ENCODE measurements around the gene MRPL12. TPM values are rescaled to one million over a fixed set of nuclear protein-coding genes. Genes with fewer than 3 reads are reported as not detected.
A peak's percentile ranks its signal among the peaks of the same experiment; 100 is the strongest.

The MRPL12 gene
- total RNA-seq, 4 donors from 2014 or later, result 26.1 to 63.3 (median 35.8) TPM

DNA sequence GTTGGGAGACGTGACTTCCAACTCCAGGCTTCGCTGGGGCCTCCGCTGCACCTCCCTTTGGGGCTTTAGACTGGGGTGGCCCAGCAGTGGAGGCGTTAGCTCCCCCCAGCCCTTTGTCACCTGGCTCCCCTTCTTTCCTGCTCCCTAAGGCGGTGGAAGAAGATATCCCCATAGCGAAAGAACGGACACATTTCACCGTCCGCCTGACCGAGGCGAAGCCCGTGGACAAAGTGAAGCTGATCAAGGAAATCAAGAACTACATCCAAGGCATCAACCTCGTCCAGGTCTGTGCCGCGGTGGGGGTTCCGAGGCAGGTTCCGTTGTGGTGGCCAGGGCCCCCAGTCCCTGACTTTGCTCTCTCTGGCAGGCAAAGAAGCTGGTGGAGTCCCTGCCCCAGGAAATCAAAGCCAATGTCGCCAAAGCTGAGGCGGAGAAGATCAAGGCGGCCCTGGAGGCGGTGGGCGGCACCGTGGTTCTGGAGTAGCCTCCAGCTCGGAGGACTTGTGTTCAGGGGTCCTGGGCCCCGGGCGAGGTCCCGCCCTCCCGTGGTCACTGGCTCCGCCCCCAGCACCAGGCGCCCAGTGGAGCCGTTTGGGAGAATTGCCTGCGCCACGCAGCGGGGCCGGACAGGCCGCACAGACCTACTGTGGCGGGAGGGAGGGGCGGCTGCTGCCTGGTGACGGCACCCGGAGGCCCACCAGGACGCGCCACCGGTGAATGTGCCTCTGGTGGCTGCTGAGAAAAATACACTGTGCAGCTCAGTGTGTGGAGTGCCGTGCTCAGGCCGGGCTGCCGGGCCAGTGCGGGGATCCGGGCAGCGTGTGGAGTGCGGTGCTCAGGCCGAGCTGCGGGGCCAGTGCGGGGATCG, 3.8 kb downstream of the MRPL12 start:
- no peaks in the 10 kb centered on the region for H3K27me3 ChIP-seq
- TF ChIP-seq POLR2A (IDR thresholded peaks at IDR 0.05), result no peak
- TF ChIP-seq, protein P1, sequence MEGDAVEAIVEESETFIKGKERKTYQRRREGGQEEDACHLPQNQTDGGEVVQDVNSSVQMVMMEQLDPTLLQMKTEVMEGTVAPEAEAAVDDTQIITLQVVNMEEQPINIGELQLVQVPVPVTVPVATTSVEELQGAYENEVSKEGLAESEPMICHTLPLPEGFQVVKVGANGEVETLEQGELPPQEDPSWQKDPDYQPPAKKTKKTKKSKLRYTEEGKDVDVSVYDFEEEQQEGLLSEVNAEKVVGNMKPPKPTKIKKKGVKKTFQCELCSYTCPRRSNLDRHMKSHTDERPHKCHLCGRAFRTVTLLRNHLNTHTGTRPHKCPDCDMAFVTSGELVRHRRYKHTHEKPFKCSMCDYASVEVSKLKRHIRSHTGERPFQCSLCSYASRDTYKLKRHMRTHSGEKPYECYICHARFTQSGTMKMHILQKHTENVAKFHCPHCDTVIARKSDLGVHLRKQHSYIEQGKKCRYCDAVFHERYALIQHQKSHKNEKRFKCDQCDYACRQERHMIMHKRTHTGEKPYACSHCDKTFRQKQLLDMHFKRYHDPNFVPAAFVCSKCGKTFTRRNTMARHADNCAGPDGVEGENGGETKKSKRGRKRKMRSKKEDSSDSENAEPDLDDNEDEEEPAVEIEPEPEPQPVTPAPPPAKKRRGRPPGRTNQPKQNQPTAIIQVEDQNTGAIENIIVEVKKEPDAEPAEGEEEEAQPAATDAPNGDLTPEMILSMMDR (IDR thresholded peaks at IDR 0.05), result peak in 1 of 5 experiments; percentile 11
- no peaks in the 10 kb centered on the region for H3K9me3 ChIP-seq
- WGBS, 2 donors, result 93% methylated on average over 53 to 54 of the region's 54 CpGs
- DNase-seq (ENCODE audit: low spot score in 2 of 2), result no peak
- no peak overlapping the region for H3K4me3 ChIP-seq
- H3K36me3 ChIP-seq, result peaks cover 0 to 37% (median 4%) of the 10 kb centered on the region in 3 donors
- H3K27ac ChIP-seq, result no peak overlapping the region
- H3K4me1 ChIP-seq, result peaks cover 0 to 39% (median 30%) of the 10 kb centered on the region in 4 donors

DNA sequence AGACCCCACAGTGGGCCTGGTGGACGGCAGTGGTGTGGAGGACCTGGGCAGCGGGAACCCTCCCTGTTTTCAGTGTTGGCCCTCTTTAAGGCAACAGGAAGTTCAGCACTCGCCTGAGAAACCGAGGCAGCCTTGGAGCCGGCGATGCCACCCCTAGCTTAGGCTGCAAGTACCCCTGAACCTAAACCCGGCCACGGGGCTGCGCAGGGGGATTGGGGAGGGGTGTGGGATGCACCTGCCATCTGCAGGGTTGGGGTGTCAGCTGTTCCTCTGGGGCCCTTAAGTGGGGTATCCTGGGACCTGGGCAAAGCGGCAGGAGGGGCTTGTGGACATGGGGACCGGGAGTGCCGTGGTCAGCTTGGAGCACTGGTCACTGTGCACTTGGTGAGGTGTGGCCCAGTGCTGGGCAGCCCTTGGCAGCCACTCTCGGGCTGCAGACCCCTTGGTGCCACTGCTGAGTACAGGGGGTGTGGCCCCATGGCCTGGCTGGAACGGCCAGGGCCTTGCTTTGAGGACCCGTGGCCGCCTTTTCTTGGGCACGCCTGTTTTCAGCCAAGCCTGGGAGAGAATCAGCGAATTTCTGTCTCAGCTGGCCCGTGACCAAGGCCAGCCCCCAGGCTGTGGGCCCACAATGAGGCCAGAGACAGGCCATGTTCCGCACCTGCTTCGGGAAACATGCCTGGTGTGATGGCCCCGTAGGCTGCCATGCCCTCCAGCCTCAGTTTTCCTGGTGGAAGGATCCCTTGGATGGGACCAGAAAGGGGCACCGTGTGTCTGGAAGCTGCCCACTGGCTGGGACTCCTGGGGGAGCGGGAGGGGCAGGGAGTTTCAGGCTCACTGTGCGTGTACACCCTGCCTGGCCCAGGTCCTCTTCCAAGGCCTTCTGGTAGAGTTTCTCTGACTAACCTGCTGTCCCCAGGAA, 4.8 kb downstream of the MRPL12 start:
- Histone ChIP-seq H3K4me1 (peaks cover 0 to 38% (median 29%) of the 10 kb centered on the region in 4 donors), H3K4me3 (no peak overlapping the region), H3K9me3 (no peaks in the 10 kb centered on the region), H3K27me3 (no peaks in the 10 kb centered on the region), H3K27ac (no peak overlapping the region), H3K36me3 (peaks cover 0 to 37% (median 4%) of the 10 kb centered on the region in 3 donors)
- WGBS, 2 donors, result 83 to 93% methylated on average over 9 to 25 of the region's 25 CpGs
- TF ChIP-seq, protein P1 (IDR thresholded peaks at IDR 0.05), result no peak
- TF ChIP-seq EP300 (IDR thresholded peaks at IDR 0.05) (no peak), POLR2A (IDR thresholded peaks at IDR 0.05) (no peak)
- DNase-seq (ENCODE audit: low spot score in 2 of 2), result no peak

DNA sequence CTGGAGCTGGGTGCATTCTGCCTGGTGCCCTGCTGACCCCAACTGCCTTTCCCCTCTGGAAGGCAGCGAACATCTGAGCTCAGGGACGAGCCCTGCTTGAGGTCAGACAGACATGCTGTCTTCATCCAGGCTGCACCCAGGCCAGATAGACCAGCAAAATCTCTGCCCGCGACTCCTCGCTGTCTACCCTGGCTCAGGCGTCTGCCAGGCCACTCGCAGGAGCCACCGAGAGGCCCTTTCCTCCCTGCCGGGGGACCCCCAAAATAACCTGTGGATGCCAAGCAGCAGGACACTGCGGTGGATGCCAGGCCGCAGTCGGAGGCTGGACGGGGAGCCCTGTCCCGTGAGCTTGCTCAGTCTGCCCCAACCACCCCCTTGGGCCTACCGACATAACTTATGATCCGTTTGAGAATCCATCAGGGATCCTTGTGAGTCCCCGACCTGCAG, 5.6 kb downstream of the MRPL12 start:
- H3K4me1 ChIP-seq, result peaks cover 0 to 44% (median 36%) of the 10 kb centered on the region in 4 donors
- no peak overlapping the region for H3K27ac ChIP-seq
- H3K9me3 ChIP-seq, result no peaks in the 10 kb centered on the region
- 74 to 83% methylated on average over 16 to 17 of the region's 17 CpGs for WGBS, 2 donors
- H3K27me3 ChIP-seq, result no peaks in the 10 kb centered on the region
- peaks cover 0 to 37% (median 4%) of the 10 kb centered on the region in 3 donors for H3K36me3 ChIP-seq
- no peak overlapping the region for H3K4me3 ChIP-seq
- TF ChIP-seq EP300 (IDR thresholded peaks at IDR 0.05) (no peak), POLR2A (IDR thresholded peaks at IDR 0.05) (no peak)
- TF ChIP-seq, protein P1 (IDR thresholded peaks at IDR 0.05), result no peak
- no peak for DNase-seq (ENCODE audit: low spot score in 2 of 2)

DNA sequence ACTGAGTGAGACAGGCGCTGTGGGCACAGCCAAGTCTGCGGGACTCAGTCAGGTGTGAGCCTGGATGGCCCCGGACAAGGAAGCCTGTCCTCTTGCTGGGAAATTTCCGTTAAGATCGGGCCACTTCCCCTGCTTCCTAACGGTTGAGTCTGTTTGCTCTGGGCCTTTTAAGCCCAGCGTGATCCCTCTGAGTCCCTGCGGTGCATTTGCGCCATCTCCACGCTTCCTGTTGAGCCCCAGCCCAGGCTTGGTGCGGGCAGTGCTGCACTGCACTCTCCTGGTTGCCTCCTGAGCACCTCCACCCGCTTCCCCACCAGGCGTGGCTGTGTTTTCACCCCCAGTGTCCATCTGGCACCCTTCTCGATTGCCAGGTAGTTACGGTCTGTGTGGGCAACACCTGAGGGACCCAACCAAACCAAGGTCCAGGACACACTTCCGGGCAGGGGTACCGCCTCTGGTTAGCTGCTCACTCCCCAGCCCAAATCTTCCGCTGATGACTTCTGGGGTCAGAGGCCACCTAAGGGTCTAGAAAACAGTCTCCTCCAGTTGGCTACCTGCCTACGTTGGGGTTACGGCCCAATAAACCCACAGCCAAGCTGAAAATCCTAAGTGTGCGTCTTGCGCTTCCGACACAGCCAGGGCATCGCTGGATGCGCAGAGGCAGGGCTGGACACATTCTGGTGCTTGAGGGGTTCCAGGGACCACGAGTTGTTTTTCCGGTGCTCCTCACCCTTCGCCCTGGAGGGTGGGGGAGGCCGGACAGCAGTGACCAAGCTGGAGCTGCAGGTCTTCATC, 7.5 kb downstream of the MRPL12 start:
- peak overlapping the region in 1 of 4 donors; percentile 3 for H3K27ac ChIP-seq
- H3K4me3 ChIP-seq, result peak overlapping the region in 2 of 4 donors; percentile 81 to 90
- peaks cover 0 to 51% (median 36%) of the 10 kb centered on the region in 4 donors for H3K4me1 ChIP-seq
- no peak for DNase-seq (ENCODE audit: low spot score in 2 of 2)
- TF ChIP-seq, protein P1 (IDR thresholded peaks at IDR 0.05), result no peak
- TF ChIP-seq EP300 (IDR thresholded peaks at IDR 0.05) (no peak), POLR2A (IDR thresholded peaks at IDR 0.05) (no peak)
- no peaks in the 10 kb centered on the region for H3K27me3 ChIP-seq
- H3K9me3 ChIP-seq, result no peaks in the 10 kb centered on the region
- peaks cover 0 to 42% (median 4%) of the 10 kb centered on the region in 3 donors for H3K36me3 ChIP-seq
- WGBS, 2 donors, result 10 to 15% methylated on average over 23 to 28 of the region's 29 CpGs

Measured in tibial nerve (tissue), 4 donors.